ENCODE data around the gene CENPH.
"Not testable (repeated sequence)": the region's sequence is repeated elsewhere in the genome, so short reads cannot be mapped to it uniquely, and the experiment has no call there.

The CENPH gene

GRCh38 chr5:69209602-69210001 lies 20.2 kb downstream of the CENPH start:
- no peak for DNase-seq (ENCODE audit: low read depth in 1 of 2, low spot score in 1 of 2)

GRCh38 chr5:69211200-69211599 lies 21.8 kb downstream of the CENPH start:
- DNase-seq (ENCODE audit: low read depth in 1 of 2, low spot score in 1 of 2), result no peak

GRCh38 chr5:69212022-69212421 lies 22.6 kb downstream of the CENPH start:
- no peak for DNase-seq (ENCODE audit: low read depth in 1 of 2, low spot score in 1 of 2)

GRCh38 chr5:69213513-69214215 lies 24.3 kb downstream of the CENPH start:
- DNase-seq (ENCODE audit: low read depth in 1 of 2, low spot score in 1 of 2), result no peak

GRCh38 chr5:69217151-69217511 lies 27.7 kb downstream of the CENPH start:
- DNase-seq (ENCODE audit: low read depth in 1 of 2, low spot score in 1 of 2), result no peak

GRCh38 chr5:69217548-69218526 lies 28.5 kb downstream of the CENPH start:
- DNase-seq (ENCODE audit: low read depth in 1 of 2, low spot score in 1 of 2), result peak; percentile 85 to 91

- no peak for DNase-seq (ENCODE audit: low read depth in 1 of 2, low spot score in 1 of 2)
These were observed 30.6 kb downstream of the CENPH start for GRCh38 chr5:69219939-69220338.

GRCh38 chr5:69220371-69220770 lies 31.0 kb downstream of the CENPH start:
- not testable (repeated sequence) for DNase-seq (ENCODE audit: low read depth in 1 of 2, low spot score in 1 of 2)

- DNase-seq (ENCODE audit: low read depth in 1 of 2, low spot score in 1 of 2), result not testable (repeated sequence)
These were observed 31.4 kb downstream of the CENPH start for GRCh38 chr5:69220833-69221232.

GRCh38 chr5:69224520-69224919 lies 35.1 kb downstream of the CENPH start:
- no peak for DNase-seq (ENCODE audit: low read depth in 1 of 2, low spot score in 1 of 2)

GRCh38 chr5:69225860-69226259 lies 36.5 kb downstream of the CENPH start:
- DNase-seq (ENCODE audit: low read depth in 1 of 2, low spot score in 1 of 2), result no peak

- DNase-seq (ENCODE audit: low read depth in 1 of 2, low spot score in 1 of 2), result no peak
These were observed 40.8 kb downstream of the CENPH start for GRCh38 chr5:69230181-69230580.

GRCh38 chr5:69231281-69231680 lies 41.9 kb downstream of the CENPH start:
- no peak for DNase-seq (ENCODE audit: low read depth in 1 of 2, low spot score in 1 of 2)

- no peak for DNase-seq (ENCODE audit: low read depth in 1 of 2, low spot score in 1 of 2)
These were observed 42.5 kb downstream of the CENPH start for GRCh38 chr5:69231851-69232250.

GRCh38 chr5:69234457-69235268 lies 45.3 kb downstream of the CENPH start, which contains the start of gene CDK7:
Gene CDK7 (plus strand): TSS chr5:69234886. CDS start chr5:69234976, 90 bp downstream.
- DNase-seq (ENCODE audit: low read depth in 1 of 2, low spot score in 1 of 2), result peak; percentile 80 to 85

- DNase-seq (ENCODE audit: low read depth in 1 of 2, low spot score in 1 of 2), result not testable (repeated sequence)
These were observed 47.4 kb downstream of the CENPH start for GRCh38 chr5:69236733-69237132.

GRCh38 chr5:69237877-69238276 lies 48.5 kb downstream of the CENPH start:
- DNase-seq (ENCODE audit: low read depth in 1 of 2, low spot score in 1 of 2), result no peak

- no peak for DNase-seq (ENCODE audit: low read depth in 1 of 2, low spot score in 1 of 2)
These were observed 49.4 kb downstream of the CENPH start for GRCh38 chr5:69238760-69239251.

- DNase-seq (ENCODE audit: low read depth in 1 of 2, low spot score in 1 of 2), result no peak
These were observed 53.0 kb downstream of the CENPH start for GRCh38 chr5:69242215-69242927.

- DNase-seq (ENCODE audit: low read depth in 1 of 2, low spot score in 1 of 2), result no peak
These were observed 55.6 kb downstream of the CENPH start for GRCh38 chr5:69245031-69245430.

All from activated T-helper 1 cell treated with anti-CD3 and anti-CD28 coated beads, Interleukin-2, amount 50 U/mL, for 16 hours (primary cell).